NCI-H526 (cell line): ENCODE measurements around the gene LYRM4.
A peak's percentile ranks its signal among the peaks of the same experiment; 100 is the strongest.

ENCODE experiments used
- DNase-seq, 2 experiments: peaks; one replicate each; lab custom pipeline; 2025; lab: John Stamatoyannopoulos, UW

Gene LYRM4

DNA sequence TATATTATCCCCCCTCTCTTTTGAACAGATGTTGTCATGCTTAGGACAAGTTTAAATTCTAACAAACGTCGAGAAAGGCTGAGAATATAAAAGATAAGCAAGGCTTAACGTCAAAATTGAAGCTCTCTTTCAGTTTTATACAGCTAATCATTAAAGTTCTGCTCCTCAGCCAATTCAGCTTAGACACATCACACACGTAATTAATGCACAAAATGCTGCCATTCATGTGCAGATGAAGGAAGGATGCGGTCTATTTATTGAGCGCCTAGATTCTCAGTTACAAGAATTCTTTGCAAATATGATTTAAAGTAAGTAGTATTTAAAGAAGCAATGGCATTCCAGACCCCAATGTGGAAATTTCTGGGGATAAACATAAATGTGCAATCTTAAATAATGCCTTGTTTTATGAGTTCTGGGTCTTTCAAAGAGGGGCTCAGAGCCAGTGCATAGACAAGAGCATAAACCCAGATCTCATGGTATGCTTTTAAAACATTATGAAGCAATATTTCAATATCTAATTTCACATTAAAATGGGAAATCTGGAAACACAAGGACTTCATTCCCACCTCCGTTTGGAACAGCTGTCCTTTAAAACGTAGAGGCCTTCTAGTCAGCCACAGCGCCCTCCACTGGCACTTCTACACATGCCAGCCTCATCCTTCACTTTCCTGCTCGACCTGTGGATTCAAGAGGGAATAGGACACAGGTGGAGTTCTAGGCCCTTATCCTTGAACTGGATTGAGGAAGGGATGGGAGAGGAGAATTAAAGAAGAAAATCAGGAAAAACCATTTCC, 85.8 kb downstream of the LYRM4 start:
- DNase-seq = peak in 1 of 2 experiments; percentile 28

DNA sequence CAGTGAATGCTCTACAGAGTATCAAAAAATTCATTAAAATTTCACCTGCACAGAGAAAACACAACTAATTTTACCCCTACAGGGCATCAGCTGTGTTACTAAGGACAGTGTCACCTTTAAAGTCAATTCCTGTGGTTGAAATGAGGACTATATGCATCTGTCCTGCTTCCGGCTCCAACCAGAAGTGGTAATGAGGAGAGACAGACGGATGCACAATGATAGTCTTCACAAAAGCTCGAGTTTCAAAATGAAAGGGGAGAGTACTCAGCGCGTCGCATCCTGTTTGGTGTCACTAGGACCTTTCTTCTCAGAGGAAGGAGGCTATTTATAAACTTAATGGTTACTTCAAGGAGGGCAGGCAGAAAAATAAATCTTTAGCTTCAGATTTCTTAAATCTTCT, 86.5 kb downstream of the LYRM4 start:
- no peak for DNase-seq

GRCh38 chr6:5173810-5174209, 86.9 kb downstream of the LYRM4 start:
- no peak for DNase-seq

- no peak for DNase-seq
These were observed 87.8 kb downstream of the LYRM4 start for GRCh38 chr6:5172897-5173474.

DNA sequence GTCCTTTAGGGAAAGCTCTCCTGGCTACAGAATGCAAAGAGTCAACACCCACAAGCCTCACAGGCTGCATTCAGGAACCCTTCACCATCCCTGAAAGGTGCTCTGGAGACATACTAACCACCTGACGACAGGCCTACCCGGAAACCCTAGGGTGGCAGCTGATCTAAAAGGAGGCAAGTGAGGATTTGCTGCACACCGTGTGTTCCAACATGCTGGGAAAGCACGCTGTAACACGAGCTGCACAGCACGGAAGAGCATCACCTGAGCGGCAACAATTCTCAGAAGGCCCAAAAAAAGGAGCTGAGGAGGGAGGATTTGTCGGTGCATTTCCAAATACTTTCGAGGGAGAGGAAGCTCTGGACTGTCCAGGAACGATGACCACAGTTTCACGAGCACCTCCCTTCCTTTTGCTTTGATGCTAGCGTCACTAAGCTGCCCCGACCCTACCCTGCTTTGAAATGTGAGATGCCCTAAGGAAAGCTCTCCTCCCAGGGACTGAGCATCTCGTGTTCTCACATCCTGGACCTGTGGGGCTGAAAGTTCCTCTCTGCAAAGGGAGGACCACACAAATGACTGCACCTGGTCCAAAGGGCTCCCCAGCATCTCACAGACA, 88.6 kb downstream of the LYRM4 start:
- DNase-seq = no peak

DNA sequence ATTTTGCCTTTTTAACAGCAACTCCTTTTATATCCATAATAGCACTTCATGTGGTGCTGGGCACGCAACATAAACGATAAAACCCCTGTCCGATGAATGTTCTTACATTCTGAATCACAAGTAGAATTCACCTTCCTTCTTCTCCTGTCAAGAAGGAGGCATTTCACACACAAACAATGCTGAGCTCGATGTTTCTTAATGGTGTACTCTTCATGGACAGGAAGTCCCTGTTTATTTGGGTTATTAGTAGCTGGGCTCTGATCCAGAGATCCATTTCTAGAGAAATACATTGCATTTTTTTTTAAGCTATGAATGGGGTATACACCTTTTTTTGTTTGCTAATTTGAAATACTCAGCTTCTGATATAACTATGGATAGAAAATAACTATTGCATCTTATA, 93.2 kb downstream of the LYRM4 start:
- no peak for DNase-seq

GRCh38 chr6:5164092-5164491, 96.7 kb downstream of the LYRM4 start:
- DNase-seq = no peak

DNA sequence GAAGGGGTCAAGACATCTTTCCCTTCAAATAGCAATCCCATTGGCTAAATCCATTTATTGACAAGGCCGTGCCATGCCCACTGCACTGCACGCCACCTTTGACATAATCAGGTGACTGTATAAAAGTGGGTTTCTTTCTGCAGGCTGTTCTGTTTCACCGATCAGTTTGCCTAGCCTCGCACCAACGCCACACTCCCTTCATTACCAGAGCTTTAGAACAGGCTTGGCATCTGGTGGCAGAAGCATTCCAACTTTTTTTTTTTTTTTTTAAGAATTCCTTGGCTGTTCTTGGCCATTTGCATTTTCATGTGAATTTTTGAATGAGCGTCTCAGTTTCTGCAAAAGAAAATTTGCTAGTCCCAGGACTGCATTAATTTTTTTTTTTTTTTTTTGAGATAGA, 97.5 kb downstream of the LYRM4 start:
- DNase-seq = no peak

GRCh38 chr6:5162355-5162754, 98.4 kb downstream of the LYRM4 start:
- DNase-seq = no peak

DNA sequence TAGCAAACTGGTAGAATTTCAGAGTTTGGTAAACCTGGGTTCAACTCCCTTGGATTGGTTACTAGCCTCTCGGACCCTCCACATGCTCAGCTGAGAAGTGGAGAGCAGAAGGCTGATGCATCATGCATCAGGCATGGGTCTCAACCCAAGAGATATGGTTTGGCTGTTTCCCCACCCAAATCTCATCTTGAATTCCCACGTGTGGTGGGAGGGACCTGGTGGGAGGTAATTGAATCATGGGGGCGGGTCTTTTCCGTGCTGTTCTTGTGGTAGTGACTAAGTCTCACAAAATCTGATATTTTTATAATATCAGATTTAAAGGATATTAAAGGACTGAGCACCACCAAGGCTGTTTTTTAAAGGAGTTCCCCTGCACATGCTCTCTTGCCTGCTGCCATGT, 100.5 kb downstream of the LYRM4 start:
- no peak for DNase-seq

DNA sequence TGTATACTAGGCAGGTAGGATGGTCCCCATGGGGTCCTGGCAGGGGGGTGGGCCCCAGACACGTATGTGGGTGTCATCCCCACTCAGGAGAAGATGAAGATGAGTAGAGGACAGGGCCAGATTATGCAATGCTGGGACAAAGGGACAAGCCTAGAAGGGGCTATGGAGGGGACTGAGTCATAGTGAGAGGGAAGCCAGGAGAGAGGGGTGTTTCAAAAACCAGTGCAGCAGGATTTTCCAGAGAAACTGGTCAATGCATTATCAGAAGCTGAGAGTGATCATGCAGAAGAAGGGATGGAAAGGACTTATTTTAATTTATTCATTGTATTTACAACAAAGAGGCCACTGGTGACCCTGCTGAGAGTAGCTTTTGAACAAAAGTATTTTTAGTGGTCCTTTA, 101.6 kb downstream of the LYRM4 start:
- no peak for DNase-seq

DNA sequence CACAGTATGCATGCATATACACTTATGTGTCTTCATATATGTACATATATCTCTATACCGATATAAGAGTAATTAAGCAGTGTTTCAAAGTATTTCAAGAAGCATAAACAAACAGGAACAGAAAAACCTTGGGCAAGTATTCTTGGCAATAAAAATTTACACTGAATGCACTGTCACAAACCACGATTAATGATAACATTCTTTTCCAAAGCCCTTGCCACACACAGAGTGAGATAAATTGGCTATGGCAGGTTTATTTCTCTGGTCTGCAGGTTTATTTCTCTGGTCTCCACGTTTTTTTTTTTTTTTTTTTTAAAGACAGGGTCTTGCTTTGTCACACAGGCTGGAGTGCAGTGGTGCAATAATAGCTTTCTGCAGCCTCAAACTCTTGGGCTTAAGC, 102.6 kb downstream of the LYRM4 start:
- no peak for DNase-seq

DNA sequence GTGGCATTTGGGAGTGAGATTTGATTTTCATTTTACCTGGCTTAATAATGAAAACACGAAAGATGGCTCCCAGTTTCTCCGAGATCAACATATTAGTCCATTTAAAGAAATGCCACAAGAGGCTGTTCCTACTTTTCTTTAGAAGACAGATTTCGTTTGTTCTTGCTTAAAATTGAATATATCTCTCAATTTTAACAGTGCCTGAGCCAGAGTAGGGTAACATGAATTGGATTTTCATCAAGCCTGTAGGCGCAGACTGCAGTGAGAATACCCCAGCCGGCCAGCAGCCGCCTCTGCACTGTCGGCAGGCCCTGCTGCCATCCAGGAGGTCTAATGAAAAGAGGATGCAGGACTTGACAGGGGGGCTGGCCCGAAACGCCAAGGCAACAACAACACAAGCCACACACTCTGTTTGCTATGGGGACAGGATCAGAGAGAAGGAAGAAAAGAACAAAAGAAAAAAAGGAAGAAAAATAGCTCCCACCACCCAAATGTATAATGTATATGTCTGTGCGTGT, 103.1 kb downstream of the LYRM4 start:
- DNase-seq = no peak

DNA sequence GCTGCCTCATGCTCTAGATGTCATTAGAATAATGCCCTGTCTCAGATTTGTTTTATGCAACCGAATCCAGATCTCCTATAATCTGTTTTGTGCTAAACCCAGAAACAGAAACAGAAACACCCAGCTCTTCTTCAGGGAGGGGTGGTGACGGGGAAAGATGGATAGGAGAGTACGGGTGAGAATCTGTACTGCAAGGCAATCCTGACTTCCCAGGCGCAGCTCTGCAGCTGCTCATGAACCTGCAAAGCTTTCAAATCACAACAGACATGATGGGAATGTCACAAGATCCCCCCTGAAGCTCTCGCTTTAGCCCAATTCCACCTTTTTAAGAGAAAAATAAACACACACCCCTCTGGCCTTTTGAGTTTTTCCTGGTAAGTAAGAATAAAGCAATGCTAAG, 104.1 kb downstream of the LYRM4 start:
- DNase-seq = no peak

DNA sequence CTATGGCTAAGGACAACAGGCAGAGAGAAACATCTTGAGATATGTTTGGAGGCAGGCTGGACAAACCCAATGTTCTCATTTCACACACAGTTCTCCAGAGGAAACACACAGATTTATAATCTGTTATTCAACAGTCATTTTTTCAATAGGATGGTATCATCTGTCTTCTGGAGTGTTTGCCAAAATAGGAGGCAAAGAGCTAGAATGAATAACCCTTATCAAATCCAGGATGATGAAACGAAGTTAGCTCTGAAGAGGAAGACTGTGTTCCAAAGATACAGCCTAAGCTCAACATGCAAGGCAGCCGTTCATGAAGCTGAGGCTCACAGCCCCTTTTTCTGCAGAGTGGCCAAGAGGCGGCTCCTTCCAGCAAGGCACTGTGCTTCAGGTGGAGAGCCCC, 104.8 kb downstream of the LYRM4 start:
- no peak for DNase-seq

- DNase-seq = no peak
These were observed 107.6 kb downstream of the LYRM4 start for GRCh38 chr6:5153186-5153585.

GRCh38 chr6:5152460-5152859, 108.3 kb downstream of the LYRM4 start:
- DNase-seq = no peak

GRCh38 chr6:5151955-5152401, 108.8 kb downstream of the LYRM4 start:
- DNase-seq = no peak

DNA sequence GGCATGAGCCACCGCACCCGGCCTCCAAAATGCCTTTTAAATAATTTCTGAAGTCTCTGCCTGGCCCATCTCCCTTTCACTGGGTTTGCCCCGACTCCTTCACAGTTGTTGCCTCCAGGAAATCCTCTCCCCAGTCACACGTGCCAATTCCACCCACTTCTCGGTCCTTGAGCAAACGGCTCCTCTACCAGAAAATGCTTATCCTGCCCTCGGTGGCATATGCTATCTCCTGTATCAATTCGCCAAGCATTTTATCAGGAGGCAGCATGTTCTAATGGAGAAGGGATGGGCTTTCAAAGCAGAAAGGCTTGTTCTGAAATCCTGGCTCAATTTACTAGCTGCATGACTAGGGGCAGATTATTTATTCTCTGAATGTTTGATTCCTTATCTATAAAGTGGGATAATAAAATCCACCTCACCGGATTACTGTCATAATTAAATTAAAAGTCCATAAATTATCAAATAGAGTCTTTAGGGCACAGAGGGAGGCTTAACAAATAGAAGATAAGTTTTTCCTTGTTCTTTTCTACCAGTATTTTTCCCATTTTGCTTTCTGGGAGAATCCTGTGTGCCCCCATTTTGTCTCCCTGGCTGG, 109.3 kb downstream of the LYRM4 start:
- no peak for DNase-seq

- no peak for DNase-seq
These were observed 110.1 kb downstream of the LYRM4 start for GRCh38 chr6:5150551-5151075.

DNA sequence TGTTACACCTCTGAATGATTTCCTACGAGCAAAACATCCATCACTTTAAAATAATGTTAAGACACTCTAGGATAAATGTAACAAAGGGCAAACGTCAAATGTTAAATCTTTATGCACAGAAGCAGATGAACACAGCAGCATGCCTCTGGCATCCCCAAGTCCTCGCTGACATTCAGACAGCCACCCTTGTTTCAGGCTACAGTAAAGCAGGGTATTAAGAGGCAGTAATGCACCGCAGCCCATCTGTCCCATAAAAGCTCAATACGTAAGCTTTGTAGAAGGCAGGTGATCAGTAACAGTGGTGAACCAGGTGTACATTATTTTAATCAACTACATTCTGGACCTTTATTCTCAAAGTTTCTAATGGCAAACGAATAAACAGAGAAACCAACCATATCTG, 110.9 kb downstream of the LYRM4 start:
- DNase-seq = no peak

GRCh38 chr6:5149159-5149704, 111.5 kb downstream of the LYRM4 start:
- DNase-seq = no peak
